Thyroid gland (tissue), 4 donors: Measurements from ENCODE around the gene NUP93. TPM values are rescaled to one million over a fixed set of nuclear protein-coding genes. Genes with fewer than 3 reads are reported as not detected.

Source experiments
- DNase-seq, 2 donors: peaks; one replicate each; pipeline ENCODE4 v3.0.0-alpha.2; 2019
- H3K27ac ChIP-seq, 3 donors: fragments of 200-600 bp; sonication (generic); 1 replicate in 2 of 3; 2 replicates in 1 of 3; pipeline ENCODE4 v1.5.1; 2016 to 2019; ENCODE audit warnings: mild to moderate bottlenecking in 1 of 3, moderate library complexity in 1 of 3
- H3K27me3 ChIP-seq: fragments of 200-600 bp; sonication (generic); one replicate; pipeline ENCODE4 v1.5.1; 2019
- H3K36me3 ChIP-seq, 2 donors: fragments of 200-600 bp; sonication (generic); one replicate each; pipeline ENCODE4 v1.5.1; 2016 to 2019
- H3K4me1 ChIP-seq, 2 donors: fragments of 200-600 bp; sonication (generic); one replicate each; pipeline ENCODE4 v1.5.1; 2017 to 2019
- H3K4me3 ChIP-seq, 3 donors: fragments of 200-600 bp; sonication (generic); replicated peaks in 1 of 3; 1 replicate in 2 of 3; 2 replicates in 1 of 3; pipeline ENCODE4 v1.5.1; 2016; ENCODE audit warnings: mild to moderate bottlenecking in 1 of 3
- H3K9me3 ChIP-seq: fragments of 200-600 bp; sonication (generic); one replicate; pipeline ENCODE4 v1.5.1; 2017
- POLR2A ChIP-seq, 2 donors: fragments of 450-650 bp; IDR thresholded peaks; one replicate each; pipeline ENCODE4 v1.6.1; 2017; ENCODE audit warnings: antibody characterized with exemption in 2 of 2, mild to moderate bottlenecking in 2 of 2, moderate library complexity in 1 of 2
- WGBS, 2 donors: methylation state at CpG; one replicate each; pipeline ENCODE4 v1.1.5; 2017; 5-methylcytosine and 5-hydroxymethylcytosine counted together
- intact Hi-C: fragments of 100-400 bp; cut with DNase I; formaldehyde crosslinking; loops from one replicate; pipeline ENCODE4 v1.15.1; 2023
- total RNA-seq, 4 donors: library from RNA; depleted of rRNA; stranded (reverse); fragments of >200 nt; gene quantifications; one replicate each; pipeline ENCODE4 v1.2.3, GENCODE V29; 2016
- TF ChIP-seq, protein P1 (sequence below), 6 experiments: fragments of 200-600 bp in 3 of 6; fragments of 450-650 bp in 3 of 6; sonication (generic) in 3 of 6; IDR thresholded peaks; one replicate each; pipeline ENCODE4 v1.5.1; 2016 to 2019; ENCODE audit warnings: antibody characterized with exemption in 6 of 6, mild to moderate bottlenecking in 2 of 6, inconsistent platforms in 1 of 6, moderate library complexity in 1 of 6

Gene NUP93
- total RNA-seq, 4 donors from 2014 or later: 70.1 to 150 (median 97.4) TPM

DNA sequence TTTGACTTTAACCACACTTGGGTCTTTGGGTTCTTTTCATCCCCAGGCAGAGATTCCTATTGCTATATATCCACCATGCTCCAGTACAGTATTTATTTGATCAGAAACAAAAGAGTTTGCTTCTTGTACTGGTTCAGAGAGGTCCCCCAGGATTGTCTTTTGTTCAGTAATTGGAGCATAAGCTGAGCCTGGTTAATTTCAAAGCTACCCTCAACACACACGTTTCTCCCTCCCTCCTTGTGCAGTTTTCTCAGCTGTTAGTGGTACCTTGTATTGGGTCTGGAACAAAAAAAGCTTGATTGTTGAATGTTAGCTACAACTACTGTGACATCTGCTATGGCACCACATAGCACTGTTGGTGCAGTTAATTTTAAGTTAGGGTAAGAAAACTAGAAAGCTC lies 50.0 kb downstream of the NUP93 start:
- H3K36me3 ChIP-seq: no peaks in the 10 kb centered on the region
- no peaks in the 10 kb centered on the region for H3K27me3 ChIP-seq
- no peak overlapping the region for H3K4me3 ChIP-seq
- no peak for DNase-seq
- H3K4me1 ChIP-seq: peaks cover 12 to 17% of the 10 kb centered on the region in 2 donors
- TF ChIP-seq POLR2A (IDR thresholded peaks at IDR 0.05): no peak
- TF ChIP-seq, protein P1, sequence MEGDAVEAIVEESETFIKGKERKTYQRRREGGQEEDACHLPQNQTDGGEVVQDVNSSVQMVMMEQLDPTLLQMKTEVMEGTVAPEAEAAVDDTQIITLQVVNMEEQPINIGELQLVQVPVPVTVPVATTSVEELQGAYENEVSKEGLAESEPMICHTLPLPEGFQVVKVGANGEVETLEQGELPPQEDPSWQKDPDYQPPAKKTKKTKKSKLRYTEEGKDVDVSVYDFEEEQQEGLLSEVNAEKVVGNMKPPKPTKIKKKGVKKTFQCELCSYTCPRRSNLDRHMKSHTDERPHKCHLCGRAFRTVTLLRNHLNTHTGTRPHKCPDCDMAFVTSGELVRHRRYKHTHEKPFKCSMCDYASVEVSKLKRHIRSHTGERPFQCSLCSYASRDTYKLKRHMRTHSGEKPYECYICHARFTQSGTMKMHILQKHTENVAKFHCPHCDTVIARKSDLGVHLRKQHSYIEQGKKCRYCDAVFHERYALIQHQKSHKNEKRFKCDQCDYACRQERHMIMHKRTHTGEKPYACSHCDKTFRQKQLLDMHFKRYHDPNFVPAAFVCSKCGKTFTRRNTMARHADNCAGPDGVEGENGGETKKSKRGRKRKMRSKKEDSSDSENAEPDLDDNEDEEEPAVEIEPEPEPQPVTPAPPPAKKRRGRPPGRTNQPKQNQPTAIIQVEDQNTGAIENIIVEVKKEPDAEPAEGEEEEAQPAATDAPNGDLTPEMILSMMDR (IDR thresholded peaks at IDR 0.05): no peak
- no peaks in the 10 kb centered on the region for H3K9me3 ChIP-seq
- H3K27ac ChIP-seq: no peak overlapping the region
- intact Hi-C loops: no loop called here
- 67 to 76% methylated on average over 1 of the region's 1 CpG for WGBS, 2 donors

DNA sequence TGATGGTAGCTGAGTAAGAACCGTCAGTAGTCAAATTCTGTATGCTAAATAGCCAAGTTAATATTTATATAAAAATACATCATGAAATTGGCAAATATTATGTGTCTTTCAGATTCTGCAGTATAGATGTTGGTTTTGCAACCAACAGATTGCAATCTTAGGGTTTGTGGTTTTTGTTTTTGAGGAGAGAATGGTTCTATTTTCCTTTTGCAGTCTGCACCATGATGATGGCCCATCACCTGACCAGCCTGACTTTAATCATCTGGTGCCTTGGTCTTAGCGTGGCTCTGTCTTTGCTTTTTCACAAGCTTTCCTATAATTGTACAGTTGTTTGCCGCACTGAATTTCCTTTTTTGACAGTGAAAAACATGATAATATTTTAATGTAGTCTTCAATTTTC lies 50.7 kb downstream of the NUP93 start:
- peaks cover 12 to 14% of the 10 kb centered on the region in 2 donors for H3K4me1 ChIP-seq
- H3K36me3 ChIP-seq: no peaks in the 10 kb centered on the region
- H3K4me3 ChIP-seq: no peak overlapping the region
- no peak overlapping the region for H3K27ac ChIP-seq
- H3K9me3 ChIP-seq: no peaks in the 10 kb centered on the region
- intact Hi-C loops: no loop called here
- 94 to 98% methylated on average over 3 of the region's 3 CpGs for WGBS, 2 donors
- H3K27me3 ChIP-seq: no peaks in the 10 kb centered on the region
- no peak for DNase-seq
- TF ChIP-seq, protein P1 (IDR thresholded peaks at IDR 0.05): no peak
- TF ChIP-seq POLR2A (IDR thresholded peaks at IDR 0.05): no peak

DNA sequence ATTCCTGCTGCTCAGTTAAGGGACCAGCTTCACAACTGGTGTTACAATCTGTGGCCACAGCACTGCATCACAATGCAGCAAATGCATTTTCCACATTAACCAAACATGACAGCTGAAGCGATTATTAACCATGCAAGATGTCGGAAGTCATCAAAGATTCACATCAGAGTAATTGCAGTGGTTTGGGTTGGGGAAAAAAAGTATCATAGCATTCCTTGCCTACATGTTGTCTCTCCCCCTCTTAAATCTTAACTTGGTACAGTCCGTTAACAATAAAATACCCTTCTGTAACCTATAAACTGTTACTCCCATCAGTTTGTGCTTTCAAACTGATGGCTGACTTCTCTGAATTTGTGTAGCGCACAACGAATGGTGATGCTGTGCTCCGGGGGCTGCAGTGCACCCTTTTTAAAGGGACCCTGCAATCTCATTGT lies 51.6 kb downstream of the NUP93 start:
- no peak for DNase-seq
- 80 to 89% methylated on average over 6 of the region's 6 CpGs for WGBS, 2 donors
- Histone ChIP-seq H3K9me3 (no peaks in the 10 kb centered on the region), H3K27me3 (no peaks in the 10 kb centered on the region), H3K4me3 (no peak overlapping the region), H3K4me1 (peaks cover 6 to 7% of the 10 kb centered on the region in 2 donors), H3K27ac (no peak overlapping the region), H3K36me3 (no peaks in the 10 kb centered on the region)
- intact Hi-C loops: no loop called here
- no peak for TF ChIP-seq POLR2A (IDR thresholded peaks at IDR 0.05)
- TF ChIP-seq, protein P1 (IDR thresholded peaks at IDR 0.05): no peak

DNA sequence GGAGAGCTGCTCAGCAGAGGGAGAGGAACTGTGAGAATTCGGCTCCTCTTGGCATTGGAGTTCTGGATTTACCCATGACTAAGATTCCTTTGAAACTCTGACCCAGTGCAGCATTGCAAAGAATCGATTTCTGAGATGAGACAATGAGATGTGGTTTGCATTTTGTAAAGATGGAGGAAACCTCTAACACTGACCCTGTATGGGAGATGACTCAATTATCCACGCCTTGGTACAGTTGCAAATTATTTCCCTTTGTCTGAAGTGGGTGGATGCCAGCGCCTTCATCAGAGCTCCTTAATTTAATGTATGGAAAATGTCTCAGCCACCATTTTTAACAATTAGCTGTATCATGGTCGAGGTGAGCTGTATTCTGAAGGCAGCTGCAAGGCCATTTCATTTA lies 53.4 kb downstream of the NUP93 start:
- no peaks in the 10 kb centered on the region for H3K36me3 ChIP-seq
- WGBS, 2 donors: 90 to 93% methylated on average over 5 of the region's 5 CpGs
- TF ChIP-seq, protein P1 (IDR thresholded peaks at IDR 0.05): no peak
- TF ChIP-seq POLR2A (IDR thresholded peaks at IDR 0.05): no peak
- no peak overlapping the region for H3K4me3 ChIP-seq
- no peaks in the 10 kb centered on the region for H3K27me3 ChIP-seq
- H3K4me1 ChIP-seq: peaks cover 0 to 6% of the 10 kb centered on the region in 2 donors
- intact Hi-C loops: no loop called here
- no peaks in the 10 kb centered on the region for H3K9me3 ChIP-seq
- no peak for DNase-seq
- H3K27ac ChIP-seq: no peak overlapping the region

DNA sequence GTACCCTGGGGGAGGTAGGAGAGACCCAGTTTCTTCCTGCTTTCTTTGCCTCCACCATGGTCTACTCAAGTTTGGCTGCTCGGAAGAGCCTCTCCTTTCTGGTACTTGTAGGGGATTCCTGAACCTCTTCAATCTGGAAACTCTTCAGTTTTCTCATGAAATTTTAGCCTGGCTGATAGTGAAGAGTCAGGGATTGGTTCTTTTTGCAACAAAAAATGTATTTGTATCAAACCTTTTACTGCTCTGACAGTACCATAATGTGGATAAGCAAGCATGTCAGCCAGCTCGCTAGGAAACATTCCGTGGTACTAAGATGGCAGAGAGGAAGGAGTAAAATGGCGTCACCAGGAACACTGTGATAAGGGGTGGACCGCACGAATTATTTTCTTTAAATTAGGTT lies 55.4 kb downstream of the NUP93 start:
- H3K27me3 ChIP-seq: no peaks in the 10 kb centered on the region
- H3K4me1 ChIP-seq: peaks cover 0 to 6% of the 10 kb centered on the region in 2 donors
- WGBS, 2 donors: 97% methylated on average over 6 of the region's 6 CpGs
- H3K9me3 ChIP-seq: no peaks in the 10 kb centered on the region
- no peak overlapping the region for H3K27ac ChIP-seq
- no peak for TF ChIP-seq POLR2A (IDR thresholded peaks at IDR 0.05)
- TF ChIP-seq, protein P1 (IDR thresholded peaks at IDR 0.05): no peak
- intact Hi-C loops: no loop called here
- H3K4me3 ChIP-seq: no peak overlapping the region
- no peak for DNase-seq
- no peaks in the 10 kb centered on the region for H3K36me3 ChIP-seq
